ENCODE results near the gene ATG5.
"Not testable (repeated sequence)": the region's sequence is repeated elsewhere in the genome, so short reads cannot be mapped to it uniquely, and the experiment has no call there.

The ATG5 gene

DNA sequence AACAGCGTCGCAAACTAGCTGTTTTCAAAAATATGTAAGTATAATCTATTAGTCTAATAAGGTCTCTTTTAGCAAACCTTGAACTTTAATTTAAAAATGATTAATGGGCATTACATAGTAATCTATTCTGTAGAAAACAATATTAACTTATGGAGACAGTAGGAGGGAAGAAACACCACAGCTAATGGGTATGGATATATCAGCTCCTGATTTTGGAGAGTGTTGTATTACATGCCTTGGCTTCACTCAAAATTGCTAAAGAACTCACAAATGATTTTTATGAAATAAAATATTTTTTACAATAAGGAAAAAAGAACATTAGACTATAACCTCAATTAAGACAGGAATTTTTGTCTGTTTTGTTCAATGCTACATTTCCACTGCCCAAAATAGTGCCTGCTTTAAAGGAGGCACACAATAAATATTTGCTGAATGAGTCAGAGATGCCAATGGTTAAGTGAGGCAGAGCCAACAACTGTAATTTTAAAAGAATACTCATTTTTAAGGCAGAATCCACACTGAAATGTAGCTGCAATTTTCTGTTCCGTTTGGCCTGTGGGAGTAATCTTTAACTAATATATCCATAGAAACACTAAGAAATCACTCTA is 15.7 kb downstream of the ATG5 start:
- no peak for DNase-seq

DNA sequence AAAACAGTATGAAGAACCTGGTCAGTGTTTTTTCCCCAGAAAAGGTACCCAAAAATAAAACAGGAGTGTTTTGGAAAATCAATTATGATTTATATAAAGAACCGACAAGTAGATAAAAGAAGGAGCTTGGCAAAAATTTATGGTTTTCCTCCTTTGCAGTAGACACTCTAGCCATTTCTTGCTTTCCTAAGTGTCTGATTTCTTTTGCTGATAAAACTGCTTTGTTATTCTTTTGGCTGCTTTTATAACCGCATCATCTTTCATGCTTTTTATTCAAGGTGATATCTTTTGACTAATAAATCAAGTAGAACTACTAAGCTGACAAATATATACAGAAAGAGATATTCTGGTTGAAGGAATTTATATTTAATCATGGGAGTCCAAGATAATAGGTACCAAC is 16.6 kb downstream of the ATG5 start:
- no peak for DNase-seq

DNA sequence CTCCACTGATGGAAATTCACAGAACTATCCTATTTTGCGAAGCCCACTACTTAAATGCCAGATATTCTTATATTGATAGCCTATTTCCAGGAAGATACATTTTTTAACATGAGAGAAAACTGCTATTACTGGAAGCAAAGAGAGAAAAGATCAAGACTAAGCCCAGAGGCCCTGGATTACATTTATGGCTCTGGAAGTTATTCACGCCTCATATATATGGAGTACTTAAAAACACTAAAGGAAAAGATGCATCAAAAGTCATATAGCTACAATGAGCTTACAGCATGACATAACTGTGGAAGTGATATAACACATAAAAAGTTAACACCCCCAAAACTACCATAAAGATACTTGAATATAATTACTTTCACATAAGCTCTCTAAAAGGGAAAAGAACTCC is 19.8 kb downstream of the ATG5 start:
- DNase-seq: no peak

DNA sequence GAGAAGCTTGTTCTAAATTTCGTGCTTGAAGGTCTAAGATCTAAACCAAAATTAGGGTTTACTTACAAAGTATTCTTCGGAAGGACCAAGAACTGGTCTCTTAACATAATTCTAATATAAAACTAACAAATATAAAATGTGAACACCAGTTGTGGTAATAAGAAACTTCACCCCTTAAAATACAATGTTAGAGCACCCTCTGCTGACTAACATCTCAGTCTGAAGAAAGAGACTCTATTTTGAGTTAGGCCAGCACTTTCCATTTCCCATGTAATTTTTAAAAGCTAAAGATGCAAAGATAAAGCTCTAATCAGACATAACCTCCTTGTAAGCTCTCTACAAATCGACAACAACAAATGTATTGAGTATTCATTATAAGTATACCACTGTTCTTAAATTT is 24.6 kb downstream of the ATG5 start:
- peak; percentile 16 for DNase-seq

GRCh38 chr6:106300020-106300780 is 25.4 kb downstream of the ATG5 start:
- DNase-seq: no peak

DNA sequence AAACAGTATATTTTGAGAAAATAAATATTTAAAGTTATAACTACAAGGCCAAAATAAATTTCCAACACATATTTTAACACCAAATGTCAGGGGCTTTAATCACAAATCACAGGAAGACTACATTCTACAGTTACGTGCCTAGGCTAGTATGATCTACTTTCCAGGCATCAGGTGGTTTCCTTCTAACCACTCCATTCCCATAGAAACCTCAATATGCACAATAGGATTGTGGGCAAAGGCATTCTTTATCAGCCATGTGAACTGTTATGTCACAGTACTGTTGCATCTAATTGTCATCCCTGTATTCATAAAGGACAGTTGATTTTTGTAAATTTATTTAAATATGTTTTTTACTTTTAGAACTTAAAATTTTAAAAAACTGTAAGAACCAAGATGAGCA is 32.4 kb downstream of the ATG5 start:
- no peak for DNase-seq

GRCh38 chr6:106290954-106291353 is 34.6 kb downstream of the ATG5 start:
- DNase-seq: no peak

- DNase-seq: no peak
Observed at GRCh38 chr6:106290032-106290431, 35.5 kb downstream of the ATG5 start.

- no peak for DNase-seq
Observed at GRCh38 chr6:106287215-106287614, 38.3 kb downstream of the ATG5 start.

- no peak for DNase-seq
Observed at GRCh38 chr6:106286746-106287145, 38.8 kb downstream of the ATG5 start.

- DNase-seq: no peak
Observed at GRCh38 chr6:106283481-106283880, 42.1 kb downstream of the ATG5 start.

GRCh38 chr6:106281661-106282060 is 43.9 kb downstream of the ATG5 start:
- no peak for DNase-seq

GRCh38 chr6:106281088-106281487 is 44.5 kb downstream of the ATG5 start:
- no peak for DNase-seq

DNA sequence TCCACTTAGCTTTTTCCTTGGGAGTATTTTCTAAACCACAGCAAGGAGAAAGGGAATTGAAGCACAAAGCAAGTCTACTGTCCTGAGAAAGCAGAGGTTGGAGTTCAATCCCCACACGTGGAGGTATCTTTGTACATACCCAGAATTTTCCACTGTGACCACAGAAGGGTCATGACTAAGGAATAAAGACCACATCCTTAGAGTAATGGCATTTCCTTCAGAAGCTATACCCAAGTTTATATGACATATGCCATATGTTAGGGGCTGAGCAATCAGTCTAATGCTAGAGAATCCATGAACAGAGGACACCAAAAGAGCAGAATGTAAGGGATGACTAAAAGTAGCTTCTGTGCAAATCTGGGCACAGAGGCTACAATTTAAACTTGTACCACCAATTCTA is 46.4 kb downstream of the ATG5 start:
- no peak for DNase-seq

DNA sequence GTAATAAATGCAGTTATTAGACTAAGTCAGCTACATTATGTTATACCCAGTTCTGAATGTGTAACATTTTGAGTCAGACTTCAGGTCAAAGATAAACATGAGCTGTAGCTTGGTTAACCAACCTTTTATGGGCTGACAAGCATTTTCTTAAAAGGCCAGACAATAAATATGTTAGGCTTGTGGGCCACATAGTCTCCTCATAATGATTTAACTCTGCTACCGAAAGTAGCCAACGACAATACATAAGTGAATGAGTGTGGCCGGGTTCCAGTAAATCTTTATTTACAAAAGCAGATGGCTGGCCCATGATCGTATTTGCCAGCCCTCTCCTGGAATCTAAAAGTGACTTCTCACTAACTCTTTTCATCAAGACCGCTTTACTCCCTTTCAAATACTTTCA is 49.9 kb downstream of the ATG5 start:
- no peak for DNase-seq

- no peak for DNase-seq
Observed at GRCh38 chr6:106273087-106273486, 52.5 kb downstream of the ATG5 start.

- no peak for DNase-seq
Observed at GRCh38 chr6:106272287-106272686, 53.3 kb downstream of the ATG5 start.

DNA sequence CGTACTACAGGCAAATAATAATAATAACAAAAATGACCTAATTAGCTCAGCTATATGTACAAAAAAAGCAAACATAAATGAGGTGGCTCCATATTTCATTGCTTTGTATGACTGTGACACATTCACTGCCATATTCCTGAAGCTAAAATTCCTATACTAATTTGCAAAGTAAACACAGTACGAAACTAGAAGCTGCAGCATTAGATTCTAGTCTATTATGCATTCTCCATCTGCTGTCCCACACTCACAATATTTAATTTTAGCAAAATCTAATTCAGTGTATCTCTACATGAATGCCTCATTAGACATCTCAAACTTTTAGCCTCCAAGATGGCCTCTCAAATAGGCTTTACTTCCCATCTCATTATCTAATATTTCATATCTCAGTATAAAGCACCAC is 55.1 kb downstream of the ATG5 start:
- DNase-seq: no peak

DNA sequence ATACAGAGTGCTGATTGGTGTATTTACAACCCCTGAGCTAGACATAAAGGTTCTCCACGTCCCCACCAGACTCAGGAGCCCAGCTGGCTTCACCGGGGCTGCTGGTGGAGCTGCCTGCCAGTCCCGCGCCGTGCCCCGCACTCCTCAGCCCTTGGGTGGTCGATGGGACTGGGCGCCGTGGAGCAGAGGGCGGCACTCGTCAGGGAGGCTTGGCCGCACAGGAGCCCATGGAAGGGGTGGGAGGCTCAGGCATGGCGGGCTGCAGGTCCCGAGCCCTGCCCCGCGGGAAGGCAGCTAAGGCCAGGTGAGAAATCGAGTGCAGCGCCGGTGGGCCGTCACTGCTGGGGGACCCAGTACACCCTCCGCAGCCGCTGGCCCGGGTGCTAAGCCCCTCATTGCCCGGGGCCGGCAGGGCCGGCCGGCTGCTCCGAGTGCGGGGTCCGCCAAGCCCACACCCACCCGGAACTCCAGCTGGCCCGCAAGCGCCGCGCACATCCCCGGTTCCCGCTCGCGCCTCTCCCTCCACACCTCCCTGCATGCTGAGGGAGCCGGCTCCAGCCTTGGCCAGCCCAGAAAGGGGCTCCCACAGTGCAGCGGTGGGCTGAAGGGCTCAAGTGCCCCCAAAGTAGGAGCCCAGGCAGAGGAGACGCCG is 56.2 kb downstream of the ATG5 start:
- DNase-seq: not testable (repeated sequence)

- DNase-seq: not testable (repeated sequence)
Observed at GRCh38 chr6:106268500-106268899, 57.1 kb downstream of the ATG5 start.

- DNase-seq: not testable (repeated sequence)
Observed at GRCh38 chr6:106264433-106264832, 61.1 kb downstream of the ATG5 start.

GRCh38 chr6:106259748-106260147 is 65.8 kb downstream of the ATG5 start:
- DNase-seq: not testable (repeated sequence)

GRCh38 chr6:106258726-106259125 is 66.8 kb downstream of the ATG5 start:
- no peak for DNase-seq

GRCh38 chr6:106257195-106257594 is 68.4 kb downstream of the ATG5 start:
- DNase-seq: no peak

Data from central memory CD4-positive, alpha-beta T cell (primary cell).